OCI-LY3 (cell line): ENCODE data around the gene TMEM178A.

Source experiments
- EZH2phosphoT487 ChIP-seq: fragments of 200-600 bp; shearing (Covaris generic); IDR thresholded peaks from 2 replicates; pipeline ENCODE4 v1.6.1; 2018; ENCODE audit warnings: antibody characterized with exemption, mixed run types, low read depth
- TF ChIP-seq, protein P1 (sequence below): fragments of 200-600, 300-600 bp; sonication (generic); IDR thresholded peaks from 2 replicates; pipeline ENCODE4 v1.5.1; 2014; ENCODE audit warnings: antibody characterized with exemption, low read length, low read depth

DNA sequence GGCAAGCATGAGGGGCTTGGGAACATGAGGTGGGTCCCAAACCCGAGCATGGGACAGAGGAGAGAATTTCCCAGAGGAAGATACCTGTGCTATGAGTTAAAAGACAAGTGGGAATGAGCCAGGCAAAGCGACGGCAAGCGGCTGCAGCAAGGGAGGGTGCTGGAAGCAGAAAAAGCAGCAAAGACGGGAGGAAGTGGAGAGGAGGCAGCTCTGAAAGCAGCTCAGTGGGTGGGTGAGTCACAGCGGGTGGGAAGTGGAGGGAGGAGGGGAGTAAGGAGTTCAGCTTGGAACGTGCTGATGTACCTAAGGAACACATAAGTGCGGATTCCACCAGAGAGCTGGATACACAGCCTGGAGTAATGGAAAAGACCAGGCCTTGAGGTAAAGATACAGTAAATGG is 71.9 kb downstream of the TMEM178A start:
- TF ChIP-seq, protein P1, sequence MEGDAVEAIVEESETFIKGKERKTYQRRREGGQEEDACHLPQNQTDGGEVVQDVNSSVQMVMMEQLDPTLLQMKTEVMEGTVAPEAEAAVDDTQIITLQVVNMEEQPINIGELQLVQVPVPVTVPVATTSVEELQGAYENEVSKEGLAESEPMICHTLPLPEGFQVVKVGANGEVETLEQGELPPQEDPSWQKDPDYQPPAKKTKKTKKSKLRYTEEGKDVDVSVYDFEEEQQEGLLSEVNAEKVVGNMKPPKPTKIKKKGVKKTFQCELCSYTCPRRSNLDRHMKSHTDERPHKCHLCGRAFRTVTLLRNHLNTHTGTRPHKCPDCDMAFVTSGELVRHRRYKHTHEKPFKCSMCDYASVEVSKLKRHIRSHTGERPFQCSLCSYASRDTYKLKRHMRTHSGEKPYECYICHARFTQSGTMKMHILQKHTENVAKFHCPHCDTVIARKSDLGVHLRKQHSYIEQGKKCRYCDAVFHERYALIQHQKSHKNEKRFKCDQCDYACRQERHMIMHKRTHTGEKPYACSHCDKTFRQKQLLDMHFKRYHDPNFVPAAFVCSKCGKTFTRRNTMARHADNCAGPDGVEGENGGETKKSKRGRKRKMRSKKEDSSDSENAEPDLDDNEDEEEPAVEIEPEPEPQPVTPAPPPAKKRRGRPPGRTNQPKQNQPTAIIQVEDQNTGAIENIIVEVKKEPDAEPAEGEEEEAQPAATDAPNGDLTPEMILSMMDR, result no peak
- no peak for TF ChIP-seq EZH2phosphoT487
